DOHH2 (cell line): ENCODE results near the gene MACF1.

Experiments
- H3F3A ChIP-seq: fragments of 200-600 bp; sonication (generic), shearing (Covaris generic); 2 replicates; pipeline ENCODE4 v1.6.0; 2016; ENCODE audit warnings: antibody characterized with exemption, mild to moderate bottlenecking; ENCODE audit not compliant: control insufficient read depth, insufficient read depth
- H3K27ac ChIP-seq: fragments of 200-600 bp; sonication (generic); 2 replicates; pipeline ENCODE4 v1.5.1; 2014; ENCODE audit warnings: low read depth, mild to moderate bottlenecking, low read length, moderate library complexity
- H3K27me3 ChIP-seq: fragments of 200-600 bp; sonication (generic); 2 replicates; pipeline ENCODE4 v1.6.1; 2014; ENCODE audit warnings: mild to moderate bottlenecking, low read length, mixed read lengths; ENCODE audit not compliant: control insufficient read depth
- H3K36me3 ChIP-seq: fragments of 200-600 bp; sonication (generic); 2 replicates; pipeline ENCODE4 v1.6.1; 2014; ENCODE audit warnings: mild to moderate bottlenecking, low read length, moderate library complexity, mixed read lengths; ENCODE audit not compliant: control insufficient read depth
- H3K4me1 ChIP-seq: fragments of 200-600 bp; sonication (generic); 2 replicates; pipeline ENCODE4 v1.6.1; 2014; ENCODE audit warnings: mild to moderate bottlenecking, low read length, mixed read lengths; ENCODE audit not compliant: control insufficient read depth
- H3K4me2 ChIP-seq: fragments of 200-600 bp; sonication (generic); 2 replicates; pipeline ENCODE4 v1.6.0; 2014; ENCODE audit warnings: mild to moderate bottlenecking, low read length, moderate library complexity
- H3K4me3 ChIP-seq: fragments of 200-600 bp; sonication (generic); 2 replicates; pipeline ENCODE4 v1.5.1; 2014; ENCODE audit warnings: mild to moderate bottlenecking, low read length, mixed read lengths
- H3K79me2 ChIP-seq: fragments of 200-600 bp; sonication (generic); 2 replicates; pipeline ENCODE4 v1.6.1; 2014; ENCODE audit warnings: mild to moderate bottlenecking, low read length, mixed read lengths; ENCODE audit not compliant: control insufficient read depth
- H3K9me2 ChIP-seq: fragments of 200-600 bp; sonication (generic); replicated peaks from 2 replicates; pipeline ENCODE4 v1.6.1; 2014; ENCODE audit warnings: mild to moderate bottlenecking, low read length, mixed read lengths; ENCODE audit not compliant: control insufficient read depth
- H3K9me3 ChIP-seq: fragments of 200-600 bp; sonication (generic); 2 replicates; pipeline ENCODE4 v1.6.1; 2014; ENCODE audit warnings: antibody characterized with exemption, low read length, mixed read lengths; ENCODE audit not compliant: control insufficient read depth, insufficient read depth
- H4K20me1 ChIP-seq: fragments of 200-600 bp; sonication (generic); 2 replicates; pipeline ENCODE4 v1.6.0; 2014; ENCODE audit warnings: low read depth, mild to moderate bottlenecking, antibody characterized with exemption, low read length, moderate library complexity; ENCODE audit not compliant: control insufficient read depth, insufficient read depth
- EZH2phosphoT487 ChIP-seq: fragments of 200-600 bp; sonication (generic); IDR thresholded peaks from 2 replicates; pipeline ENCODE4 v1.6.1; 2017; ENCODE audit warnings: borderline replicate concordance, mild to moderate bottlenecking, antibody characterized with exemption, low read length, moderate library complexity, mixed read lengths
- TF ChIP-seq, protein P1 (sequence below): fragments of 200-600 bp; sonication (generic); IDR thresholded peaks from one replicate; pipeline ENCODE4 v1.5.1; 2014; ENCODE audit warnings: antibody characterized with exemption, mild to moderate bottlenecking, low read depth, low read length; ENCODE audit not compliant: poor library complexity, severe bottlenecking

Gene MACF1

DNA sequence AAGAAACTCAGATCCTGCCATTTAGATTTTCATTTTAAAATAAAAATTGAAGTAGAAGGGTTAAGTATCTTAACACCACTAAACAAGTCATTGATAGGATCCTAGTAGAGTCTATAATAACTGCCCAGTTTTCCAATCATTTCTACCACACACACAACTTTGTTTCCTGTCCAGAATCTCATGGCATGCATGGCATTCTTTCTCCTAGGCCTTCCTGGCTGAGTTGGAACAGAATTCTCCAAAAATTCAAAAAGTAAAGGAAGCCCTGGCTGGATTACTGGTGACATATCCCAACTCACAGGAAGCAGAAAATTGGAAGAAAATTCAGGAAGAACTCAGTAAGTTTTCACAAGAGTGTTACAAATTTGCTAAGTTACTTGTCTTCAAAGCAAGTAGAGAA lies 175.5 kb downstream of the MACF1 start:
- Histone ChIP-seq H3K9me3 (no peaks in the 10 kb centered on the region), H3K27ac (no peak overlapping the region), H4K20me1 (no peaks in the 10 kb centered on the region), H3F3A (peaks cover 2% of the 10 kb centered on the region; the same call in 1 of the 2 replicates), H3K79me2 (no peaks in the 10 kb centered on the region), H3K4me1 (no peaks in the 10 kb centered on the region), H3K27me3 (no peaks in the 10 kb centered on the region), H3K4me3 (no peak overlapping the region), H3K9me2 (no peaks in the 10 kb centered on the region), H3K4me2 (no peak overlapping the region), H3K36me3 (peaks cover 19% of the 10 kb centered on the region)
- TF ChIP-seq, protein P1, sequence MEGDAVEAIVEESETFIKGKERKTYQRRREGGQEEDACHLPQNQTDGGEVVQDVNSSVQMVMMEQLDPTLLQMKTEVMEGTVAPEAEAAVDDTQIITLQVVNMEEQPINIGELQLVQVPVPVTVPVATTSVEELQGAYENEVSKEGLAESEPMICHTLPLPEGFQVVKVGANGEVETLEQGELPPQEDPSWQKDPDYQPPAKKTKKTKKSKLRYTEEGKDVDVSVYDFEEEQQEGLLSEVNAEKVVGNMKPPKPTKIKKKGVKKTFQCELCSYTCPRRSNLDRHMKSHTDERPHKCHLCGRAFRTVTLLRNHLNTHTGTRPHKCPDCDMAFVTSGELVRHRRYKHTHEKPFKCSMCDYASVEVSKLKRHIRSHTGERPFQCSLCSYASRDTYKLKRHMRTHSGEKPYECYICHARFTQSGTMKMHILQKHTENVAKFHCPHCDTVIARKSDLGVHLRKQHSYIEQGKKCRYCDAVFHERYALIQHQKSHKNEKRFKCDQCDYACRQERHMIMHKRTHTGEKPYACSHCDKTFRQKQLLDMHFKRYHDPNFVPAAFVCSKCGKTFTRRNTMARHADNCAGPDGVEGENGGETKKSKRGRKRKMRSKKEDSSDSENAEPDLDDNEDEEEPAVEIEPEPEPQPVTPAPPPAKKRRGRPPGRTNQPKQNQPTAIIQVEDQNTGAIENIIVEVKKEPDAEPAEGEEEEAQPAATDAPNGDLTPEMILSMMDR, result no peak
- no peak for TF ChIP-seq EZH2phosphoT487

DNA sequence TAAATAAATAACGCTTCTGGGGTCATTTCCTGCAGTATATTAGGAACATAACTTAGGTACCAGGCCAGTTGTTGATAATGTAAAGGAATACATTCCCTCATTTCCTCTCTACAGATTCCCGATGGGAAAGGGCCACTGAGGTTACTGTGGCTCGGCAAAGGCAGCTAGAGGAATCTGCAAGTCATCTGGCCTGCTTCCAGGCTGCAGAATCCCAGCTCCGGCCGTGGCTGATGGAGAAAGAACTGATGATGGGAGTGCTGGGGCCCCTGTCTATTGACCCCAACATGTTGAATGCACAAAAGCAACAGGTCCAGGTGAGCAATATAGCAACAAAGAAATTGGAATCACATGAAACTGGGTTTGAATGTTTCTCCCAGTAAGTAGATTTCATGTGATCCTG lies 177.3 kb downstream of the MACF1 start:
- Histone ChIP-seq H3K79me2 (no peaks in the 10 kb centered on the region), H4K20me1 (no peaks in the 10 kb centered on the region), H3F3A (no peaks in the 10 kb centered on the region), H3K4me3 (no peak overlapping the region), H3K9me3 (no peaks in the 10 kb centered on the region), H3K4me2 (no peak overlapping the region), H3K27me3 (no peaks in the 10 kb centered on the region), H3K27ac (no peak overlapping the region), H3K9me2 (no peaks in the 10 kb centered on the region), H3K36me3 (peaks cover 29% of the 10 kb centered on the region), H3K4me1 (no peaks in the 10 kb centered on the region)
- no peak for TF ChIP-seq EZH2phosphoT487
- TF ChIP-seq, protein P1, result no peak

DNA sequence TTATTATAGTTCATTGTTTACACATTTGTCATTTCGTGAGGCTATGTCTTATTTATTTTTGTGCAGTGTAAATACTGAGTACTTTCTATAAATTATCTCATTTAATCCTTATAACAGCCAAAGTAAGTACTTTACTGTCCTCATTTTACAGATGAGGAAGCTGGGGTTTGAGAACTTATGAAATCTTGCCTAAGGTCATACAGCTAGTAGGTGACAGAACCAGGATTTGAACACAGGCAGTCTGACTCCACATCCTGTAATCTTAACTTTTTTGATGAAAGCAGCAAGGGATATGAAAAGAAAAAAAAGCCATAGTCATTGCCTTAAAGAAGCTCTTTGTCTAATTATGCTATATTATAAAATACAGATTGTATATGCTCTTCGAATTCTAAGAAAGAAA lies 179.8 kb downstream of the MACF1 start:
- H3K4me2 ChIP-seq, result no peak overlapping the region
- no peaks in the 10 kb centered on the region for H3F3A ChIP-seq
- H4K20me1 ChIP-seq, result no peaks in the 10 kb centered on the region
- H3K9me3 ChIP-seq, result no peaks in the 10 kb centered on the region
- no peak overlapping the region for H3K4me3 ChIP-seq
- TF ChIP-seq, protein P1, result no peak
- TF ChIP-seq EZH2phosphoT487, result no peak
- no peaks in the 10 kb centered on the region for H3K4me1 ChIP-seq
- no peaks in the 10 kb centered on the region for H3K27me3 ChIP-seq
- H3K9me2 ChIP-seq, result no peaks in the 10 kb centered on the region
- peaks cover 42% of the 10 kb centered on the region for H3K36me3 ChIP-seq
- no peaks in the 10 kb centered on the region for H3K79me2 ChIP-seq
- no peak overlapping the region for H3K27ac ChIP-seq
